Lower leg skin (tissue), 4 donors: Measurements from ENCODE around the gene NDUFS4. TPM values are rescaled to one million over a fixed set of nuclear protein-coding genes. Genes with fewer than 3 reads are reported as not detected.
"Not testable (repeated sequence)": the region's sequence is repeated elsewhere in the genome, so short reads cannot be mapped to it uniquely, and the experiment has no call there.

Source experiments
- DNase-seq, 2 donors: peaks; one replicate each; pipeline ENCODE4 v3.0.0-alpha.2; 2019; ENCODE audit warnings: low spot score in 2 of 2
- H3K4me3 ChIP-seq: fragments of 200-600 bp; sonication (generic); 2 replicates; pipeline ENCODE4 v1.5.1; 2017; ENCODE audit warnings: mild to moderate bottlenecking, low read depth; ENCODE audit not compliant: poor library complexity, severe bottlenecking
- POLR2A ChIP-seq, 2 donors: fragments of 450-650 bp; IDR thresholded peaks; one replicate each; pipeline ENCODE4 v1.6.1; 2016 to 2017; ENCODE audit warnings: antibody characterized with exemption in 2 of 2, mild to moderate bottlenecking in 1 of 2, moderate library complexity in 1 of 2
- WGBS, 2 donors: methylation state at CpG; one replicate each; pipeline ENCODE4 v1.1.5; 2018; 5-methylcytosine and 5-hydroxymethylcytosine counted together
- intact Hi-C: fragments of 100-400 bp; cut with DNase I; formaldehyde crosslinking; loops from one replicate; pipeline ENCODE4 v1.15.0; 2023; ENCODE audit warnings: low total_unique reads
- total RNA-seq, 4 donors: library from RNA; depleted of rRNA; stranded (reverse); fragments of >200 nt; gene quantifications; one replicate each; pipeline ENCODE4 v1.1.0, GENCODE V29; 2016
- TF ChIP-seq, protein P1 (sequence below), 3 donors: fragments of 450-650 bp; IDR thresholded peaks; one replicate each; pipeline ENCODE4 v1.5.1; 2016; ENCODE audit warnings: antibody characterized with exemption in 3 of 3, mild to moderate bottlenecking in 3 of 3, moderate library complexity in 2 of 3

The NDUFS4 gene
- total RNA-seq, 4 donors from 2014 or later, result 45.4 to 91.0 (median 76.7) TPM

DNA sequence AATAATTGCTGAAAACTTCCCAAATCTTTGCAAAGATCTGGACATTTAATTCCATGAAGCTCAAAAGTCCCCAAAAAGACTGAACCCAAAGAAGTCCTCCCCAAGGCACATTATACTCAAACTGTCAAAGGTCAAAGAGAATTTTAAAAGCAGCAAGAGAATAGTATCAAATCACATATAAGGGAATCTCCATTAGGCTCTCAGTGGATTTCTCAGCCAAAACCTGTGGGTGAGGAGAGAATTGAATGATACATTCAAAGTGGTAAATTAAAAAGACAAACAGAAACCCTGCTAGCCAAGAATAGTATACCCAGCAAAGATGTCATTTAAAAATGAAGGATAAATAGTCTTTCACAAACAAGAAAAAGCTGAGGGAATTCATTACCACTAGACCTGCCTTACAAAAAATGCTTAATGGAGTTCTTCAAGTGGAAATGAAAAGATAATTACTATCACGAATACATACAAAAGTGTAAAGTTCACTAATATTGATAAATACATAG, 134.1 kb downstream of the NDUFS4 start:
- TF ChIP-seq, protein P1, sequence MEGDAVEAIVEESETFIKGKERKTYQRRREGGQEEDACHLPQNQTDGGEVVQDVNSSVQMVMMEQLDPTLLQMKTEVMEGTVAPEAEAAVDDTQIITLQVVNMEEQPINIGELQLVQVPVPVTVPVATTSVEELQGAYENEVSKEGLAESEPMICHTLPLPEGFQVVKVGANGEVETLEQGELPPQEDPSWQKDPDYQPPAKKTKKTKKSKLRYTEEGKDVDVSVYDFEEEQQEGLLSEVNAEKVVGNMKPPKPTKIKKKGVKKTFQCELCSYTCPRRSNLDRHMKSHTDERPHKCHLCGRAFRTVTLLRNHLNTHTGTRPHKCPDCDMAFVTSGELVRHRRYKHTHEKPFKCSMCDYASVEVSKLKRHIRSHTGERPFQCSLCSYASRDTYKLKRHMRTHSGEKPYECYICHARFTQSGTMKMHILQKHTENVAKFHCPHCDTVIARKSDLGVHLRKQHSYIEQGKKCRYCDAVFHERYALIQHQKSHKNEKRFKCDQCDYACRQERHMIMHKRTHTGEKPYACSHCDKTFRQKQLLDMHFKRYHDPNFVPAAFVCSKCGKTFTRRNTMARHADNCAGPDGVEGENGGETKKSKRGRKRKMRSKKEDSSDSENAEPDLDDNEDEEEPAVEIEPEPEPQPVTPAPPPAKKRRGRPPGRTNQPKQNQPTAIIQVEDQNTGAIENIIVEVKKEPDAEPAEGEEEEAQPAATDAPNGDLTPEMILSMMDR (IDR thresholded peaks at IDR 0.05), result no peak
- TF ChIP-seq POLR2A (IDR thresholded peaks at IDR 0.05), result no peak
- intact Hi-C loops, result no loop called here
- no peak overlapping the region for H3K4me3 ChIP-seq
- DNase-seq, result no peak
- 79 to 100% methylated on average over 1 of the region's 1 CpG for WGBS, 2 donors

DNA sequence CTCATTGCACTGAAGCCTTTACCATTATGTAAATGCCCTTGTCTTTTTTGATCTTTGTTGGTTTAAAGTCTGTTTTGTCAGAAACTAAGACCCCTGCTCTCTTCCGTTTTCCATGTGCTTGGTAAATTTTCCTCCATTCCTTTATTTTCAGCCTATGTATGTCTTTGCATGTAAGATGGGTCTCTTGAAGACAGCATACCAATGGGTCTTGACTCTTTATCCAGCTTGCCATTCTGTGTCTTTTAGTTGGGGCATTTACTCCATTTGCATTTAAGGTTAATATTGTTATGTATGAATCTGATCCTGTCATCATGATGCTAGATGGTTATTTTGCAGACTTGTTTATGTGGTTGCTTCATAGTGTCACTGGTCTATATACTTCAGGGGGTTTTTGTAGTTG, 150.0 kb downstream of the NDUFS4 start:
- intact Hi-C loops, H3K4me3 ChIP-seq, DNase-seq: not testable (repeated sequence)
- WGBS, 2 donors, result 97 to 100% methylated on average over 1 of the region's 1 CpG

DNA sequence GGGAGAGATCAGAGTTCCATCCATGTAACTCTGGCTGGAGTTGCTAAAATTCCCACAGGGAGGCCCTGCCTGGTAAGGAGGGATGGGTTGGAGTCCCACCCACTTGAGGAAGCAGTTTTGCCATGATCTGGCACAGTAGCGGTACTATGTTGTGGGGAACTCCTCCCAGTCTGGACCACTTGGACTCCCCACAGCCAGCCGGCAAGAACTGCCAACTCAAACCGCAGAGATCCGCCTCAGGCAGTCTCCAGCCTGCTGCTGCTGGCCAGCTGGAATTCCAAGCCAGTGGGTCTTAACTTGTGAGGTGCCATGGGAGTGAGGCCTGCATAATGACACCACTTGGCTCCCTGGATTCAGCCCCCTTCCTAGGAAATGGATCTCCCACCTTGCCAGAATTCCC, 151.9 kb downstream of the NDUFS4 start:
- no peak for TF ChIP-seq POLR2A (IDR thresholded peaks at IDR 0.05)
- DNase-seq, result no peak
- no peak overlapping the region for H3K4me3 ChIP-seq
- intact Hi-C loops, result no loop called here
- 67 to 80% methylated on average over 1 of the region's 4 CpGs for whole genome bisulfite sequencing, 2 donors

DNA sequence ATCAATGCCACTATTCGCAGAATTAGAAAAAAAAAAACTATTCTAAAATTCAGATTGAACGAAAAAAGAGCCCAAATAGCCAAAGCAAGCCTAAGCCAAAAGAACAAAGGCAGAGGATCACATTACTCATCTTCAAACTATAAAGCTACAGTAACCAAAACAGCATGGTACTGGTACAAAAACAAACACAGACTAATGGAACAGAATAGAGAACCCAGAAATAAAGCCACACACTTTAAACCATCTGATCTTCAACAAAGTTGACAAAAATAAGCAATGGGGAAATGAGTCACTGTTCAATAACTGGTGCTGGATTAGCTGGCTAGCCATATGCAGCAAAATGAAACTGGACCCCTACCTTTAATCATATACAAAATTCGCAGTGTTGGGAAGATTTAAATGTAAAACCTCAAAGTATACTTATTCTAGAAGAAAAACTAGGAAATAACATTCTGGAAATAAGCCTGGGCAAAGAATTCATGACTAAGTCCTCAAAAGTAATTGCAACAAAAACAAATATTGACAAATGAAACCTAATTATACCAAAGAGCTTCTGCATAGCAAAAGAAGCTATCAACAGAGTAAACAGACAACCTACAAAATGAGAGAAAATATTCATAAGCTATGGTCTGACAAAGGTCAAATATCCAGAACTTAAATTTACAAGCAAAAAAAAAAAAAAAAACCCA, 153.7 kb downstream of the NDUFS4 start:
- TF ChIP-seq, protein P1 (IDR thresholded peaks at IDR 0.05), result no peak
- no peak for TF ChIP-seq POLR2A (IDR thresholded peaks at IDR 0.05)
- intact Hi-C loops, result no loop called here
- no peak for DNase-seq
- H3K4me3 ChIP-seq, result no peak overlapping the region
- WGBS, 2 donors, result 66 to 74% methylated on average over 3 of the region's 3 CpGs

DNA sequence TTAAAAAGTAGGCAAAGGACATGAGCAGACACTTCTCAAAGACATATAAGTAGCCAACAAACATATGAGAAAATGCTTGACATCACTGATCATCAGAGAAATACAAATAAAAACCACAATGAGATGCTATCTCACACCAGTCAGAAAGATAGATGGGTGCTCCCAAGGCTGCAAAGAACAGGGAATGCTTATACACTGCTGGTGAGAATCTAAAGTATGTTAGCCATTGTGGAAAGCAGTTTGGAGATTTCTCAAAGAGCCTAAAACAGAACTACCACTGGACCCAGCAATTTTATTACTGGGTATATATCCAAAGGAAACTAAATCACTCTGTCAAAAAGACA, 154.2 kb downstream of the NDUFS4 start:
- H3K4me3 ChIP-seq, result no peak overlapping the region
- intact Hi-C loops, result no loop called here
- TF ChIP-seq, protein P1 (IDR thresholded peaks at IDR 0.05), result no peak
- no peak for TF ChIP-seq POLR2A (IDR thresholded peaks at IDR 0.05)
- no peak for DNase-seq

DNA sequence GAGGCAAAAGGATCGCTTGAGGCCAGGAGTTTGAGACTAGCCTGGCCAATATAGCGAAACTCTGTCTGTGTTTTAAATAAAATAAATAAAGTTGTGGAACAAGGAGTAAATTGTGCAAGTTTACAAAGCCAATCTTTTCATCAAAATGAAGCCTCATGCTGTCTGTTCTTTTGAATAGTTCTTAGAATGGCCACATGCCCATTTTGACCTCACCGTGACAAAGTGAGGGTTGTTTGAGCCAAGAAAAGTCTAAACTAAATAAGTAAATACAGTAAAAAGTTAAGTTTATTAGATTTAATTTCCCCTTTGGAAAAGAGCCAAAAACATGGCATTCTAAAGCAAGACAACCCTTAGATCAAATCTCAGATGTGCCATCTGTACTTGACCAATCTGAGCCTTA, 165.7 kb downstream of the NDUFS4 start:
- intact Hi-C loops, result no loop called here
- H3K4me3 ChIP-seq, result no peak overlapping the region
- DNase-seq, result no peak
- 84 to 85% methylated on average over 3 of the region's 3 CpGs for WGBS, 2 donors
- TF ChIP-seq POLR2A (IDR thresholded peaks at IDR 0.05), result no peak
- TF ChIP-seq, protein P1 (IDR thresholded peaks at IDR 0.05), result no peak

DNA sequence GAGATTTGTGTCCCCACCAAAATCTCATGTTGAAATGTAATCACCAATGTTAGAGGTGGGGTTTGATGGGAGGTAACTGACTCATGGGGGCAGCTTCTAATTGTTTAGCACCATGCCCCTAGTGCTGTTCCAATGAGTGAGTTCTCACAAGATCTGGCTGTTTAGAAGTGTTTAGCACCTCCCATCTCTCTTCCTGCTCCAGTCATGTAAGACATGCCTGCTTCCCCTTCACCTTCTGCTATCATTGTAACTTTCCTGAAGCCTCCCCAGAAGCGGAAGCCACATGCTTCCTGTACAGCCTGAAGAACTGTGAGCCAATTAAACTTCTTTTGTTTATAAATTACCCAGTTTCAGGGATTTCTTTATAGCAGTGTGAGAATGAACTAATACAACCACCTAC, 170.5 kb downstream of the NDUFS4 start:
- no peak for DNase-seq
- intact Hi-C loops, result no loop called here
- H3K4me3 ChIP-seq, result no peak overlapping the region
- WGBS, 2 donors, result 58 to 67% methylated on average over 1 of the region's 1 CpG
- TF ChIP-seq, protein P1 (IDR thresholded peaks at IDR 0.05), result no peak
